Measurements from ENCODE around the gene GSX2. TPM values are rescaled to one million over a fixed set of nuclear protein-coding genes. Genes with fewer than 3 reads are reported as not detected.

GSX2 gene
- total RNA-seq, 2 experiments from 2014 or later = not detected

GRCh38 chr4:54073271-54073880 lies 26.6 kb upstream of the GSX2 start:
- Mint-ChIP-seq H3K9me3 (no peaks in the 10 kb centered on the region), H3K36me3 (ENCODE audit: low read depth) (no peaks in the 10 kb centered on the region), H3K27ac (no peak overlapping the region), H3K4me1 (ENCODE audit: low read depth) (no peaks in the 10 kb centered on the region), H3K4me3 (no peak overlapping the region), H3K27me3 (peaks cover 5% of the 10 kb centered on the region)
- intact Hi-C loops (cut with micrococcal nuclease) = no loop called here
- ATAC-seq (no peak), DNase-seq (no peak)
- TF ChIP-seq CTCF (IDR thresholded peaks at IDR 0.05) = no peak
- ChIA-PET POLR2A (interaction anchor here (0.6 to 0.7 kb wide), 2 partner anchors 23 to 1344 kb away, joined by 3 to 4 read pairs; no protein-coding TSS in a partner anchor), CTCF (no interaction called here)

GRCh38 chr4:54074381-54074780 lies 25.6 kb upstream of the GSX2 start:
- no peak overlapping the region for H3K27ac Mint-ChIP-seq
- intact Hi-C loops (cut with micrococcal nuclease) = no loop called here
- ATAC-seq (no peak), DNase-seq (no peak)
- POLR2A ChIA-PET = no interaction called here
- no peak overlapping the region for H3K4me3 Mint-ChIP-seq
- no peak for TF ChIP-seq CTCF (IDR thresholded peaks at IDR 0.05)
- H3K36me3 Mint-ChIP-seq (ENCODE audit: low read depth) = no peaks in the 10 kb centered on the region
- CTCF ChIA-PET = interaction anchor here (1.0 to 1.5 kb wide), 2 partner anchors 24 to 145 kb away, joined by 3 read pairs; no protein-coding TSS in a partner anchor
- H3K9me3 Mint-ChIP-seq = no peaks in the 10 kb centered on the region
- H3K4me1 Mint-ChIP-seq (ENCODE audit: low read depth) = no peaks in the 10 kb centered on the region
- peaks cover 5% of the 10 kb centered on the region for H3K27me3 Mint-ChIP-seq

GRCh38 chr4:54076673-54077072 lies 23.3 kb upstream of the GSX2 start:
- ChIA-PET CTCF (no interaction called here), POLR2A (no interaction called here)
- H3K4me3 Mint-ChIP-seq = no peak overlapping the region
- no peak for DNase-seq
- no peak for TF ChIP-seq CTCF (IDR thresholded peaks at IDR 0.05)
- no peaks in the 10 kb centered on the region for H3K36me3 Mint-ChIP-seq (ENCODE audit: low read depth)
- no peak for ATAC-seq
- H3K27ac Mint-ChIP-seq = no peak overlapping the region
- H3K9me3 Mint-ChIP-seq = no peaks in the 10 kb centered on the region
- H3K4me1 Mint-ChIP-seq (ENCODE audit: low read depth) = no peaks in the 10 kb centered on the region
- peaks cover 8% of the 10 kb centered on the region for H3K27me3 Mint-ChIP-seq
- intact Hi-C loops (cut with micrococcal nuclease) = no loop called here

- no peak for ATAC-seq
- POLR2A ChIA-PET = interaction anchor here (1.3 kb wide), 1 partner anchor 13 kb away, joined by 3 read pairs; no protein-coding TSS in a partner anchor
- no peak overlapping the region for H3K4me3 Mint-ChIP-seq
Observed at GRCh38 chr4:54077812-54078211, 22.2 kb upstream of the GSX2 start.

More at GRCh38 chr4:54077812-54078211, 22.2 kb upstream of the GSX2 start:
- H3K27me3 Mint-ChIP-seq = peaks cover 8% of the 10 kb centered on the region
- no peaks in the 10 kb centered on the region for H3K4me1 Mint-ChIP-seq (ENCODE audit: low read depth)
- DNase-seq = no peak
- intact Hi-C loops (cut with micrococcal nuclease) = no loop called here
- no peak overlapping the region for H3K27ac Mint-ChIP-seq
- no peaks in the 10 kb centered on the region for H3K9me3 Mint-ChIP-seq
- CTCF ChIA-PET = no interaction called here
- H3K36me3 Mint-ChIP-seq (ENCODE audit: low read depth) = no peaks in the 10 kb centered on the region
- TF ChIP-seq CTCF (IDR thresholded peaks at IDR 0.05) = no peak

Data from activated CD8-positive, alpha-beta T cell treated with anti-CD3 and anti-CD28 coated beads for 36 hours (primary cell).